ENCODE data around the gene PDZD2. TPM values are rescaled to one million over a fixed set of nuclear protein-coding genes. Genes with fewer than 3 reads are reported as not detected.

PDZD2 gene
- total RNA-seq, 4 donors from 2014 or later, result 10.2 to 15.0 (median 12.2) TPM

DNA sequence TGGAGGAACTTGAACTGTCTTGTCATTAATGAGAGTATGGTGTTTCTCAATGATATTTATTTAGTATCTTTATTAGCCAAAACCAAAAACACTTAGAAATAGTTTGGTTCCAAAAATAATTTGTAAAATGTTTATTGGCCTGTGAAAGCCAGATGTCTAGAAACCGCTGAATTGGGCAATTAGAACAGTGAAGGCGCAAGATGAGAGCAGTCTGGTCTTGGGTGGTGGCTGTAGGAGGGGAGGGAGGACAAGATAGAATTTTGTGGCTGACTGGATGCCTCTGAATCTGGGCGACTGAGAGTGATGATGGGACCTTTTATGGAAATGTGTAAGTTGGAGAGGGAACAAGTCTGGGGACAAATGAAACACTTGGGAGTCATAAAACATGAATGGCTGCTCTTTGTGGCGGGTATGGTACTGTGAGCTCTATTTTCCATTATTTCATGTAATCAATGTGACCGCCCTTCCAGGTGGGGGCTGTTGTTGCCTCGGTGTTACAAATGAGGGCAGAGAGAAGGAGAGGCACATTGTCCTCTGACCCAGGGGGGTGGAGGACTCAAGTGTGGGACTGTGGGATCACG, 35.5 kb downstream of the PDZD2 start:
- no peak for DNase-seq (ENCODE audit: extremely low spot score)
- 84% methylated on average over 7 of the region's 7 CpGs for WGBS
- TF ChIP-seq, protein P1, sequence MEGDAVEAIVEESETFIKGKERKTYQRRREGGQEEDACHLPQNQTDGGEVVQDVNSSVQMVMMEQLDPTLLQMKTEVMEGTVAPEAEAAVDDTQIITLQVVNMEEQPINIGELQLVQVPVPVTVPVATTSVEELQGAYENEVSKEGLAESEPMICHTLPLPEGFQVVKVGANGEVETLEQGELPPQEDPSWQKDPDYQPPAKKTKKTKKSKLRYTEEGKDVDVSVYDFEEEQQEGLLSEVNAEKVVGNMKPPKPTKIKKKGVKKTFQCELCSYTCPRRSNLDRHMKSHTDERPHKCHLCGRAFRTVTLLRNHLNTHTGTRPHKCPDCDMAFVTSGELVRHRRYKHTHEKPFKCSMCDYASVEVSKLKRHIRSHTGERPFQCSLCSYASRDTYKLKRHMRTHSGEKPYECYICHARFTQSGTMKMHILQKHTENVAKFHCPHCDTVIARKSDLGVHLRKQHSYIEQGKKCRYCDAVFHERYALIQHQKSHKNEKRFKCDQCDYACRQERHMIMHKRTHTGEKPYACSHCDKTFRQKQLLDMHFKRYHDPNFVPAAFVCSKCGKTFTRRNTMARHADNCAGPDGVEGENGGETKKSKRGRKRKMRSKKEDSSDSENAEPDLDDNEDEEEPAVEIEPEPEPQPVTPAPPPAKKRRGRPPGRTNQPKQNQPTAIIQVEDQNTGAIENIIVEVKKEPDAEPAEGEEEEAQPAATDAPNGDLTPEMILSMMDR (IDR thresholded peaks at IDR 0.05), result no peak
- no peak for TF ChIP-seq POLR2AphosphoS5 (IDR thresholded peaks at IDR 0.05)
- TF ChIP-seq EP300 (IDR thresholded peaks at IDR 0.05), result no peak
- TF ChIP-seq POLR2A (IDR thresholded peaks at IDR 0.05; ENCODE audit: low read depth), result no peak
- no peaks in the 10 kb centered on the region for H3K36me3 ChIP-seq
- peaks cover 0 to 25% (median 0%) of the 10 kb centered on the region in 4 donors for H3K4me1 ChIP-seq
- intact Hi-C loops (cut with DNase I), result no loop called here
- no peak overlapping the region for H3K27ac ChIP-seq (replicated peaks in 1 of 4)
- no peak overlapping the region for H3K4me3 ChIP-seq
- no peaks in the 10 kb centered on the region for H3K9me3 ChIP-seq
- no peaks in the 10 kb centered on the region for H3K27me3 ChIP-seq

GRCh38 chr5:31675472-31675871, 36.5 kb downstream of the PDZD2 start:
- Histone ChIP-seq H3K27me3 (peaks cover 0 to under 1% (median 0%) of the 10 kb centered on the region in 4 donors), H3K36me3 (no peaks in the 10 kb centered on the region), H3K9me3 (no peaks in the 10 kb centered on the region), H3K4me3 (no peak overlapping the region), H3K4me1 (peaks cover 0 to 24% (median 0%) of the 10 kb centered on the region in 4 donors), H3K27ac (replicated peaks in 1 of 4) (no peak overlapping the region)
- intact Hi-C loops (cut with DNase I), result no loop called here
- TF ChIP-seq POLR2AphosphoS5 (IDR thresholded peaks at IDR 0.05) (no peak), EP300 (IDR thresholded peaks at IDR 0.05) (no peak), POLR2A (IDR thresholded peaks at IDR 0.05; ENCODE audit: low read depth) (no peak)
- TF ChIP-seq, protein P1 (IDR thresholded peaks at IDR 0.05), result no peak
- WGBS, result 86% methylated on average over 6 of the region's 6 CpGs
- no peak for DNase-seq (ENCODE audit: extremely low spot score)

- intact Hi-C loops (cut with DNase I), result no loop called here
- TF ChIP-seq, protein P1 (IDR thresholded peaks at IDR 0.05), result no peak
- TF ChIP-seq EP300 (IDR thresholded peaks at IDR 0.05), result no peak
- no peak for TF ChIP-seq POLR2A (IDR thresholded peaks at IDR 0.05; ENCODE audit: low read depth)
- no peak for TF ChIP-seq POLR2AphosphoS5 (IDR thresholded peaks at IDR 0.05)
- no peak overlapping the region for H3K4me3 ChIP-seq
- WGBS, result 65% methylated on average over 4 of the region's 6 CpGs
- H3K27ac ChIP-seq (replicated peaks in 1 of 4), result no peak overlapping the region
- no peaks in the 10 kb centered on the region for H3K4me1 ChIP-seq
- no peaks in the 10 kb centered on the region for H3K36me3 ChIP-seq
- DNase-seq (ENCODE audit: extremely low spot score), result no peak
- peaks cover 0 to 3% (median 0%) of the 10 kb centered on the region in 4 donors for H3K27me3 ChIP-seq
- no peaks in the 10 kb centered on the region for H3K9me3 ChIP-seq
Measured at GRCh38 chr5:31678180-31678579, 39.2 kb downstream of the PDZD2 start.

DNA sequence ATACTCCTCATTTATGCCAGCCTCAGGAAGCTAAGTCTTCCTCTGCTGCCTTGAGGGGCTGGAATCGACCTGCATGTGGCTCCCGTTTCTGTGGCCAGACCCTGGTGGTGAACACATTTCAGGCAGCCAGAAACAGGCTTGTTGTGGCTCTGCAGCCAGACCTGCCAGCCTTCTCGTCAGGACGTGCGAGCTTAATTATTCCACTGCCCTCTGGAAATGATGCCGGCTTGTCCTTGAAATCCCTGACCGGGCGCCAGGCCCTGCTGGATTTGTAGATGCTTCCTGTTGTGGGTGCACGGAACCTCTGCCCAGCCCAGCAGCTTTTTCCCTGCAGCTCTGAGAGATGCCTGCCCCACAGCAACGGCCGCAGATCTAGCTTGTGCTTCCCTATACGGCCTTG, 41.6 kb downstream of the PDZD2 start:
- no peak overlapping the region for H3K4me3 ChIP-seq
- no peak for DNase-seq (ENCODE audit: extremely low spot score)
- peaks cover 0 to 3% (median 0%) of the 10 kb centered on the region in 4 donors for H3K4me1 ChIP-seq
- H3K27me3 ChIP-seq, result peaks cover 0 to 3% (median 0%) of the 10 kb centered on the region in 4 donors
- WGBS, result 94% methylated on average over 12 of the region's 12 CpGs
- H3K9me3 ChIP-seq, result no peaks in the 10 kb centered on the region
- H3K36me3 ChIP-seq, result no peaks in the 10 kb centered on the region
- TF ChIP-seq POLR2A (IDR thresholded peaks at IDR 0.05; ENCODE audit: low read depth) (no peak), POLR2AphosphoS5 (IDR thresholded peaks at IDR 0.05) (no peak), EP300 (IDR thresholded peaks at IDR 0.05) (no peak)
- TF ChIP-seq, protein P1 (IDR thresholded peaks at IDR 0.05), result no peak
- intact Hi-C loops (cut with DNase I), result no loop called here
- no peak overlapping the region for H3K27ac ChIP-seq (replicated peaks in 1 of 4)

DNA sequence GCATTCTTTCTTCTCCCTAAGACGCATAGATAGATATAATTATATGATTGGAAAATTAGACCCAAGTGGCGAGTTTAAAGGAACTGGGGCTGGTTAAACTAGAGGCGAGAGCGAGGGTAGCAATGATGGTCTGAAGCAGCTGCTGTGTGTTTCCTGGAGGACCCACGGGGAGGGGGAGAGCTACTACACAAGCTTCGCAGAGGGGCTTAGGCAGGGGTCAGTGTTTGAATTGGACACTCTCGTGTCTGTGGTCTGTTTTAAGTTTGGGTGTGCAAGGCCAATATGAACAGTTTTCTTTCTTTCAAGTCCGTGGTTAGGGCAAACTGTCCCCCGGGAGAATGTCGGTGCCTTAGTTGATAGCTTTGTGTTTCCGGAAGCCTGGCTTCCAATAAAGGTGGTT, 43.1 kb downstream of the PDZD2 start:
- TF ChIP-seq POLR2AphosphoS5 (IDR thresholded peaks at IDR 0.05) (no peak), EP300 (IDR thresholded peaks at IDR 0.05) (no peak), POLR2A (IDR thresholded peaks at IDR 0.05; ENCODE audit: low read depth) (no peak)
- TF ChIP-seq, protein P1 (IDR thresholded peaks at IDR 0.05), result no peak
- Histone ChIP-seq H3K4me1 (peaks cover 0 to 3% (median 0%) of the 10 kb centered on the region in 4 donors), H3K9me3 (no peaks in the 10 kb centered on the region), H3K27me3 (peaks cover 0 to 3% (median 0%) of the 10 kb centered on the region in 4 donors), H3K27ac (replicated peaks in 1 of 4) (no peak overlapping the region), H3K36me3 (no peaks in the 10 kb centered on the region), H3K4me3 (no peak overlapping the region)
- WGBS, result 71% methylated on average over 11 of the region's 11 CpGs
- no peak for DNase-seq (ENCODE audit: extremely low spot score)
- intact Hi-C loops (cut with DNase I), result no loop called here

All from esophagus muscularis mucosa (tissue), 4 donors.